ENCODE measurements around the gene STK39.

STK39 gene

GRCh38 chr2:168241746-168242145, 5.6 kb downstream of the STK39 start:
- DNase-seq, result no peak

GRCh38 chr2:168241208-168241607, 6.2 kb downstream of the STK39 start:
- no peak for DNase-seq

GRCh38 chr2:168239281-168239680, 8.1 kb downstream of the STK39 start:
- no peak for DNase-seq

GRCh38 chr2:168237741-168238140, 9.7 kb downstream of the STK39 start:
- no peak for DNase-seq

- DNase-seq, result no peak
Measured at GRCh38 chr2:168234407-168235085, 12.8 kb downstream of the STK39 start.

GRCh38 chr2:168233726-168234406, 13.5 kb downstream of the STK39 start:
- no peak for DNase-seq

- no peak for DNase-seq
Measured at GRCh38 chr2:168233166-168233565, 14.2 kb downstream of the STK39 start.

- no peak for DNase-seq
Measured at GRCh38 chr2:168231609-168232241, 15.7 kb downstream of the STK39 start.

- DNase-seq, result no peak
Measured at GRCh38 chr2:168230389-168230788, 17.0 kb downstream of the STK39 start.

- no peak for DNase-seq
Measured at GRCh38 chr2:168224346-168224745, 23.0 kb downstream of the STK39 start.

- no peak for DNase-seq
Measured at GRCh38 chr2:168222088-168222487, 25.3 kb downstream of the STK39 start.

- no peak for DNase-seq
Measured at GRCh38 chr2:168220965-168221819, 26.2 kb downstream of the STK39 start.

GRCh38 chr2:168217920-168218319, 29.5 kb downstream of the STK39 start:
- no peak for DNase-seq

- no peak for DNase-seq
Measured at GRCh38 chr2:168216351-168217005, 30.9 kb downstream of the STK39 start.

- DNase-seq, result no peak
Measured at GRCh38 chr2:168215813-168216212, 31.6 kb downstream of the STK39 start.

GRCh38 chr2:168212866-168213265, 34.5 kb downstream of the STK39 start:
- DNase-seq, result no peak

- DNase-seq, result no peak
Measured at GRCh38 chr2:168212167-168212566, 35.2 kb downstream of the STK39 start.

- no peak for DNase-seq
Measured at GRCh38 chr2:168211664-168212163, 35.7 kb downstream of the STK39 start.

GRCh38 chr2:168210895-168211570, 36.4 kb downstream of the STK39 start:
- DNase-seq, result no peak

GRCh38 chr2:168210216-168210894, 37.0 kb downstream of the STK39 start:
- DNase-seq, result no peak

- no peak for DNase-seq
Measured at GRCh38 chr2:168208652-168209051, 38.7 kb downstream of the STK39 start.
